Hepatic stellate cell (primary cell): ENCODE data around the gene TMEM74B.

Experiments used
- DNase-seq: peaks from one replicate; pipeline ENCODE4 v3.0.0; 2011; ENCODE audit warnings: low spot score

The TMEM74B gene

GRCh38 chr20:1205802-1206201, 21.0 kb upstream of the TMEM74B start:
- no peak for DNase-seq

GRCh38 chr20:1204576-1204975, 19.8 kb upstream of the TMEM74B start:
- no peak for DNase-seq

DNA sequence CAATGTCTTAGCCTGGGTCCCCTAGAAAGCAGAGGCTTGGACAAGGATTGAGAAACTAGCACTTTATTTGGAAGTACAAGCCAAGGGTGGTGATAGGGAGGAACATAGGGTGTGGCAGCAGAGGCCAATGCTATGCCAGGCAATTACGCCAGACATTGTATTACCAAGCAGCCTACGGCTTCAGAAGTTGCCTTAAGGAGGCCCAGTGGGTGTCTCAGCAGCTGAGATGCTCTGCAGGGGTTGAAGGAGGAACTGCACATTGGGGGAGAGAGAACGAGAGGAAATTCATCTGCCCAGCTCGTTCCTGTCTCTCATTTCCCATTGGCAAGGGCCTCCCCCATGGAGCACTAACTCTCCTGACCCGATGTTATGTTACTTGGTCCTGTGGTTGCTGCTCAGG, 19.3 kb upstream of the TMEM74B start:
- DNase-seq, result no peak

DNA sequence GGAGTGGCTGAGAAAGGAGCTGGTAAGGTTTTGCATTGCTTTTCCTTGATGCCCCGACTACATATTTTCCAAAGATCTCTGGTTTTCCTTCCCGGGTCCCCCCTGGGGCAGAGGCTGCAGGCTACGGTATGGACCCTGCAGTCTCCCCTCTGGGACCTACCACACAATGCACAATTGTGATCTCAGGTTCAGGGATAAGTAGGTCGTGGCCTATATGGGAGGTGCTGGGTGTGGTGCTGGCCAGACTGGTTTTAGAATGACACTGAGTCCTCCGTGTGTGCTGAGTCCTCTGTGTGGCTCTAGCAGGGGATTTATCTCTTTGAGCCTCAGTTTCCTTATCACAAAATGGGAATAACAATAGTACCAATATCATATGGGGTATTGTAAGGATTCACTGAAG, 18.8 kb upstream of the TMEM74B start:
- DNase-seq, result no peak

DNA sequence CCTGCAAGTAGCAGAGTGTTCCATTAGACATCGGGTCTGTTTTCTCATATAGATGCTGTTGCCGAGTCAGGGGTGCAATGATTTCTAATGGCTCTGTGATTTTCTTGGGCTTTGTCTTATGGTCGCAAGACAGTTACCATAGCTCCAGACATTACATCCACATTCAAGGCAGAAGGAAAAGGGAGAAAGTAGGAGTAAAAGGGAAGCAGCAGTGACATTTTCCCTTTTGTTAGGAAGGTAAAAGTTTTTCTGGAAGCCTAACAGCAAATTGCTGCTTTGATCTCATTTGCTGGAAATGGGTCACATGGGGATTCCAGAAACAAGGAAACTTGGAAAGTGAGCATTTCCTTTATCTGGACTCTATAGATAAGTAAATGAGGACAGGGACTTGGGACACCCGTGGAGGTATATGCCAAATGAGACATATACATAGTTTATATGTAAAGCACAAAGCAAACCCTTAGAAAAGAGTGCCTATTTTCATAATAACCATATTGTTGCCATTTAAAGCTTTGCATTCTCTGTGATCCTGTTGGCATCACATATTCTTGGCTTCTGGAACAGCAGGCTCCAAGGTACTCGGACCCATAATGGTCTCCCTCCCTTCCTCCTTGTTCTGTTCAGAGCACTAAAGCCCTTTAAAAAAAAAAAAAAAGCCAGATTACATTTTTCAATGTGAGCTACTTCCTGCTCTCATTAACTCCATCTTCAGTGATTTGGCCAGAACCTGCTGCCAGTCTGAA, 18.2 kb upstream of the TMEM74B start, which contains the start of gene C20orf202:
Gene C20orf202, plus strand, starts transcription at position 693 of the 743 bp plus-strand sequence. CDS start 132 bp downstream, outside the sequence.
- DNase-seq, result no peak

- DNase-seq, result no peak
Measured at GRCh38 chr20:1199964-1200363, 15.2 kb upstream of the TMEM74B start.

DNA sequence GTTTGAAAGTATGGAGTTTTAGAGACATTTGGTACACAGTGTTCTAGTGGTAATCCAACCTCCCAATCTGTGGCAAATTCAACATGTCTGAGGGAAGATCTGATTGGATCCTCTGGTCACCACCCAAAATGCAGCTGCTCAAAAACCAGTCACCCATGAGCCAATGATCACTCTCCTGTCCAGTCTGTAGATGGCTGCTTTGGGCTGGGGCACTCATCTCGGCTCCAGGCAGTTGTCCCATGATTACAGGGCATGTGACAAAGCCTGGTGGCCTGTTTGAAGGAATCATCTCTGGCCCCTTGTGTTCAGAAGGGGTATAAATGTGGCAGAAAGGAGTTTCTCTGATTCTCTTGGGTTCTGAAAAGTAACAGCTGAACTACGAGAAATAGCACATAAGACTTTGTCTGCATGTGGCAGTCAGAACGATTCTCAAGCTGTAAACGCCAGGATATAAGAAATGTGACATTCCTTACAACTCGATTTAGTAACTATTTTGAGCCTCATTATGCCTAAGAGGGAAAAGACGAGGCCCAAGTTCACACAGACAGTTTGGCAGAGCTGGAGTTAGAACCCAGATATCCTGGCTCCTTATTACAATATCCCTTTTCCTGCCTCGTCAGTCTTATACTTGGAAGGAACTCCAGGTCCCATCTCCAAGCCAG, 14.6 kb upstream of the TMEM74B start:
- DNase-seq, result no peak

GRCh38 chr20:1198751-1199150, 14.0 kb upstream of the TMEM74B start:
- no peak for DNase-seq

- no peak for DNase-seq
Measured at GRCh38 chr20:1197801-1198200, 13.0 kb upstream of the TMEM74B start.

DNA sequence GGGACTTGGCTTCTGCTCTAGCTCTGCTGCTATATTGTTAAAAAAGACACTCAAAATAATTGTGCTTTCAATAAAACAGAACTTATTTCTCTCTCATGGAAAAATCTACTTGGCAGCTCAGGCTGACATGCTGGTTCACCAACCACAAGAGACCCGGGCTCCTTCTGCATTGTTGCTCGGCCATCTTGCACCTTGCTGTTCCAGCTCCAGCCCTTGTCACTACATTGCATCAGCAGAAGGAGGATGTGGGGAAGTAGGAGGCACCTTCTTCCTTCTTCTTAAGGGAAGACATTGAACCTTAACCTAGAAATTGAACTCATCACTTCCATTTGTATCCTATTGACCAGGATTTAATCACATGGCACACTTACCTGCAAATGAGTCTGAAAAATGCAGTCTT, 11.9 kb upstream of the TMEM74B start:
- DNase-seq, result no peak

- no peak for DNase-seq
Measured at GRCh38 chr20:1195226-1195625, 10.4 kb upstream of the TMEM74B start.

GRCh38 chr20:1191299-1191698, 6.5 kb upstream of the TMEM74B start:
- no peak for DNase-seq

DNA sequence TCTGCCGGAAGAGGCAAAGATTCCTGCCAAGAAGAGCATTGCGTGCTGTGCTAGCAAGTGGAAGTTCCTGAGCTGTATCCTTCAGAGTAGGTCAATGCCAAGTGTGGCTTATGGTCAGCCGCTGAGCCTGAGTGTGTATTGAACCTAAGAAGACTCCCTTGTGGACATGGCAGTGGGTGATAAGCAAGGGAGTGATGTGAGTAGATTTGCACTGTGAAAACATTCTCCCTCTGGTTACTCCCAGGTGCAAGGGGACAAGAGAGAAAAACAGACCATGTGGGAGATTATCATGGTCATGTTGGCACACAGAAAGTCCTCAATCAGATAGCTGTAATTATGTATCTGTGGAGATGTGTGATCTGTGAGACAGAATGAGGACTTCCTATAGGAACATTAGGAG, 6.1 kb upstream of the TMEM74B start:
- no peak for DNase-seq

DNA sequence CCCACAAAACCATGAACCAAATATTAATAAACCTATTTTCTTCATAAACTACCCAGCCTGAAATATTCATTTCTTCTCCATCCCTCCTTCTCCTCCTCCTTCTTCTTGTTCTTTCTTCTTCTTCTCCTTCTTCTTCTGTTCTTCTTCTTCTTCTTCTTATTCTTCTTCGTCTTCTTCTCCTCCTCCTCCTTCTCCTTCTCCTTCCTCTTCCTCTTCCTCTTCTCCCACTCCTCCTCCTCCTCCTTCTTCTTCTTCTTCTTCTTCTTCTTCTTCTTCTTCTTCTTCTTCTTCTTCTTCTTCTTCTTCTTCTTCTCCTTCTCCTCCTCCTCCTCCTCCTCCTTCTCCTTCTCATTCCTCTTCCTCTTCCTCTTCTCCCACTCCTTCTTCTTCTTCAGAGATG, 5.0 kb upstream of the TMEM74B start:
- no peak for DNase-seq

- no peak for DNase-seq
Measured at GRCh38 chr20:1188347-1188746, 3.6 kb upstream of the TMEM74B start.

DNA sequence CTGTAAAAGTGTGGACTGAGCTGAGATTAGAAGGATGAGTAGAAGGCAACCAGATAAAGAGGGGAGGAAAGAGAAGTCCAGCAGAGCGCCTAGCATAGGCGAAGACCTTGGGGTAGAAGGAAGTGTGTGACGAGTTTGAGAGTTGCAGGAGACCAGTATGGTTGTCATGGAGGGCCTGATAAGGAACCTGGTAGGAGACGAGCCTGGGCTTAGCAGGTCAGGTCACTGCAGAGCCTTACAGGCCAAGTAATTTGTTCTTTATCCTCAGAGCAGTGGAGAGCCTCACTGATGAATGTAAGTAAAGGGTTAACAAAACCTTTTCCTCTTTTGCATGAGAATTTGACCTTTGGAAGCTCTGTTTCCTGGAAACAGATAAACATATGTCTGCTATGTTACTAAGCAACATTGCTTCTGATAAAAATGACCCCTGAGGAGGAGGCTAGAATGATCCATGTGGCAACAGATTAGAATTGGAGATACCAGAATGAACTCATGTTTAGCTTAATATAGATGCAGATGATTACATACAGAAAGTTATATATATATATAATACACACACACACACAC, 2.9 kb upstream of the TMEM74B start:
- no peak for DNase-seq

- no peak for DNase-seq
Measured at GRCh38 chr20:1186367-1186991, 1.7 kb upstream of the TMEM74B start.

DNA sequence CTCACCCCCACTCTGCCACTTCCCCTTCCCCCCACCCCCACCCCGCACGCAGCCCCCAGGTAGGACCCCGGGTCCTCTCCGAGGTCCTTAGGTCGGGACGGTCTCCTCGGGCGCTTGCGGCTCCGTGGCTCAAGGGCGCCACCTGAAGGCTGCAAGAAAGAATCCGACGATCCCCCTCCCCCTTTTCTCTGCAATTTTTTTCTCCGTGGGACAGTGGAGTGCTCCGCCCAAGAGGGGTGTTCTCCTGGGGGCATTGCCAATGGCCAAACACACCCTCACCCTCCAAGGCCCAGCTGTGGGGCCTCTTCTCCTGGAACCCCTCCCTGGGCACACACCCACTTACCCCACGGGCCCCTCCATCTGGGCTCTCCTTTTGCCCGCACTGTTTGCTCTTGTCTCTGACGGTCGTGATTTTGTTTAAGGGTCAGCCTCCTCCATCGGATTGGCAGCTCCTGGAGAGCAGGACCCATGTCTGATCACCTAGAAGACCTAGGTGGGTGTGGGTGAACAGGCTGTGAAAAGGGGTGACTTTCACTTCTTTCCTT, 1.1 kb upstream of the TMEM74B start:
- DNase-seq, result no peak

GRCh38 chr20:1185316-1185741, 548 bp upstream of the TMEM74B start:
- DNase-seq, result no peak

DNA sequence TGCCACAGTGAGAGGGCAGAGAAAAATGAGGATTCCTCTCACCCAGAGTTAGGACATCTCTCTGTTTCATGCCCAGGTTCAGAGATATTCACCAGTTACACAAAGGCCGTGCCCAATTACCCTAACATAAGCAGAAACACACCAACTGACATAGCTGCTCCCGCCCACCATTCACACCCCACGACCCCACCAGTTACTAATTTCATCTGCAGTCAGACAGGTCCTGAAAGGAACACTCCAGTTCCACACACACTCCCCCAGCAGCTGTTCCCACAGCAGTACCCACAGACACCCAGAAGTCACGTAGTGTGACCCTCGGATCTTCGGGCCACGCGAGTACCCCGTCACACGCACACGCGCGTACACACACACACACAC, 532 bp downstream of the TMEM74B start:
- DNase-seq, result no peak

GRCh38 chr20:1183153-1183552, 1.6 kb downstream of the TMEM74B start:
- no peak for DNase-seq

GRCh38 chr20:1182106-1182505, 2.7 kb downstream of the TMEM74B start:
- DNase-seq, result no peak

GRCh38 chr20:1180949-1181348, 3.8 kb downstream of the TMEM74B start:
- no peak for DNase-seq
